ENCODE measurements around the gene CCDC24.
A peak's percentile ranks its signal among the peaks of the same experiment; 100 is the strongest.

Gene CCDC24

GRCh38 chr1:43963890-43964289 is 27.5 kb upstream of the CCDC24 start:
- no peak for DNase-seq

- DNase-seq: no peak
Observed at GRCh38 chr1:43965316-43965715, 26.1 kb upstream of the CCDC24 start.

GRCh38 chr1:43968348-43968948 is 23.0 kb upstream of the CCDC24 start:
- no peak for DNase-seq

- DNase-seq: no peak
Observed at GRCh38 chr1:43969416-43969745, 22.0 kb upstream of the CCDC24 start.

GRCh38 chr1:43969746-43970466 is 21.5 kb upstream of the CCDC24 start, which contains the start of gene DPH2:
TSS of gene DPH2 (plus strand) at chr1:43970010. CDS start at chr1:43970176, 166 bp downstream.
- peak; percentile 98 for DNase-seq

- no peak for DNase-seq
Observed at GRCh38 chr1:43970502-43970901, 20.9 kb upstream of the CCDC24 start.

GRCh38 chr1:43970911-43971310 is 20.5 kb upstream of the CCDC24 start:
- DNase-seq: no peak

- no peak for DNase-seq
Observed at GRCh38 chr1:43971336-43971980, 19.9 kb upstream of the CCDC24 start.

GRCh38 chr1:43973981-43974442 is 17.4 kb upstream of the CCDC24 start:
- DNase-seq: no peak

- peak; percentile 97 for DNase-seq
Observed at GRCh38 chr1:43974443-43975248, 16.8 kb upstream of the CCDC24 start, which contains the start of gene ATP6V0B. TSS of gene ATP6V0B (plus strand) at chr1:43974960. CDS start at chr1:43975041, 81 bp downstream.

- DNase-seq: peak; percentile 72
Observed at GRCh38 chr1:43975249-43975961, 16.0 kb upstream of the CCDC24 start.

- DNase-seq: no peak
Observed at GRCh38 chr1:43976045-43976444, 15.4 kb upstream of the CCDC24 start.

- DNase-seq: no peak
Observed at GRCh38 chr1:43976890-43977289, 14.5 kb upstream of the CCDC24 start.

GRCh38 chr1:43977376-43978263 is 13.8 kb upstream of the CCDC24 start:
- no peak for DNase-seq

GRCh38 chr1:43978264-43978550 is 13.2 kb upstream of the CCDC24 start:
- DNase-seq: no peak

GRCh38 chr1:43978551-43979260 is 12.7 kb upstream of the CCDC24 start, which contains the start of gene B4GALT2:
TSS of gene B4GALT2 (plus strand) at chr1:43979210. CDS start at chr1:43981161, 1,951 bp downstream.
- DNase-seq: peak; percentile 60

GRCh38 chr1:43979261-43979527 is 12.2 kb upstream of the CCDC24 start:
- no peak for DNase-seq

GRCh38 chr1:43979528-43980254 is 11.7 kb upstream of the CCDC24 start:
- DNase-seq: peak; percentile 80

GRCh38 chr1:43980255-43981134 is 10.9 kb upstream of the CCDC24 start:
- no peak for DNase-seq

Measured in femur (tissue), 1 donor.